ENCODE data around the gene RNU6-9. TPM values are rescaled to one million over a fixed set of nuclear protein-coding genes. Genes with fewer than 3 reads are reported as not detected.

RNU6-9 gene
- total and polyA plus RNA-seq, 2 of the 13 experiments (the other 11 are each of a cell fraction or from before 2014, with no cell fraction given) = under 0.01 TPM; not detected in 1

- TF ChIP-seq ZFY (CRISPR knock-in tag; IDR thresholded peaks at IDR 0.05) (peak; percentile 70), ZNF773 (CRISPR knock-in tag; IDR thresholded peaks at IDR 0.05; ENCODE audit: borderline replicate concordance) (peak; percentile 51; the same call in 1 of the 2 replicates), ZNF761 (CRISPR knock-in tag; conservative IDR thresholded peaks at IDR 0.05) (no peak), ZEB1 (IDR thresholded peaks at IDR 0.05; ENCODE audit: insufficient replicate concordance, low read depth) (peak; percentile 22), ATRX (CRISPR knock-in tag; IDR thresholded peaks at IDR 0.05; ENCODE audit: borderline replicate concordance) (no peak), ZNF333 (CRISPR knock-in tag; IDR thresholded peaks at IDR 0.05; ENCODE audit: borderline replicate concordance) (peak; percentile 22; the same call in 1 of the 2 replicates), PHF20 (CRISPR knock-in tag; IDR thresholded peaks at IDR 0.05) (peak; percentile 61; the same call in 1 of the 2 replicates), BHLHE40 (IDR thresholded peaks at IDR 0.05; ENCODE audit: low read length) (peak; percentile 31; the same call in 1 of the 2 replicates), ZNF143 (CRISPR knock-in tag; IDR thresholded peaks at IDR 0.05) (peak; percentile 40), TEAD2 (CRISPR knock-in tag; IDR thresholded peaks at IDR 0.05) (no peak), TFE3 (CRISPR knock-in tag; IDR thresholded peaks at IDR 0.05) (0 out of 2 replicates have a peak, but pooled peaks have one; percentile 19), TBX2 (CRISPR knock-in tag; IDR thresholded peaks at IDR 0.05; ENCODE audit: borderline replicate concordance) (peak; percentile 88), ZFAT (CRISPR knock-in tag; conservative IDR thresholded peaks at IDR 0.05) (0 out of 2 replicates have a peak, but pooled peaks have one; percentile 62), ZNF460 (CRISPR knock-in tag; IDR thresholded peaks at IDR 0.05; ENCODE audit: borderline replicate concordance) (no peak)
- TF ChIP-seq, protein P1, sequence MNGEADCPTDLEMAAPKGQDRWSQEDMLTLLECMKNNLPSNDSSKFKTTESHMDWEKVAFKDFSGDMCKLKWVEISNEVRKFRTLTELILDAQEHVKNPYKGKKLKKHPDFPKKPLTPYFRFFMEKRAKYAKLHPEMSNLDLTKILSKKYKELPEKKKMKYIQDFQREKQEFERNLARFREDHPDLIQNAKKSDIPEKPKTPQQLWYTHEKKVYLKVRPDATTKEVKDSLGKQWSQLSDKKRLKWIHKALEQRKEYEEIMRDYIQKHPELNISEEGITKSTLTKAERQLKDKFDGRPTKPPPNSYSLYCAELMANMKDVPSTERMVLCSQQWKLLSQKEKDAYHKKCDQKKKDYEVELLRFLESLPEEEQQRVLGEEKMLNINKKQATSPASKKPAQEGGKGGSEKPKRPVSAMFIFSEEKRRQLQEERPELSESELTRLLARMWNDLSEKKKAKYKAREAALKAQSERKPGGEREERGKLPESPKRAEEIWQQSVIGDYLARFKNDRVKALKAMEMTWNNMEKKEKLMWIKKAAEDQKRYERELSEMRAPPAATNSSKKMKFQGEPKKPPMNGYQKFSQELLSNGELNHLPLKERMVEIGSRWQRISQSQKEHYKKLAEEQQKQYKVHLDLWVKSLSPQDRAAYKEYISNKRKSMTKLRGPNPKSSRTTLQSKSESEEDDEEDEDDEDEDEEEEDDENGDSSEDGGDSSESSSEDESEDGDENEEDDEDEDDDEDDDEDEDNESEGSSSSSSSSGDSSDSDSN (CRISPR knock-in tag; IDR thresholded peaks at IDR 0.05) = peak; percentile 86
- TF ChIP-seq, protein P2, sequence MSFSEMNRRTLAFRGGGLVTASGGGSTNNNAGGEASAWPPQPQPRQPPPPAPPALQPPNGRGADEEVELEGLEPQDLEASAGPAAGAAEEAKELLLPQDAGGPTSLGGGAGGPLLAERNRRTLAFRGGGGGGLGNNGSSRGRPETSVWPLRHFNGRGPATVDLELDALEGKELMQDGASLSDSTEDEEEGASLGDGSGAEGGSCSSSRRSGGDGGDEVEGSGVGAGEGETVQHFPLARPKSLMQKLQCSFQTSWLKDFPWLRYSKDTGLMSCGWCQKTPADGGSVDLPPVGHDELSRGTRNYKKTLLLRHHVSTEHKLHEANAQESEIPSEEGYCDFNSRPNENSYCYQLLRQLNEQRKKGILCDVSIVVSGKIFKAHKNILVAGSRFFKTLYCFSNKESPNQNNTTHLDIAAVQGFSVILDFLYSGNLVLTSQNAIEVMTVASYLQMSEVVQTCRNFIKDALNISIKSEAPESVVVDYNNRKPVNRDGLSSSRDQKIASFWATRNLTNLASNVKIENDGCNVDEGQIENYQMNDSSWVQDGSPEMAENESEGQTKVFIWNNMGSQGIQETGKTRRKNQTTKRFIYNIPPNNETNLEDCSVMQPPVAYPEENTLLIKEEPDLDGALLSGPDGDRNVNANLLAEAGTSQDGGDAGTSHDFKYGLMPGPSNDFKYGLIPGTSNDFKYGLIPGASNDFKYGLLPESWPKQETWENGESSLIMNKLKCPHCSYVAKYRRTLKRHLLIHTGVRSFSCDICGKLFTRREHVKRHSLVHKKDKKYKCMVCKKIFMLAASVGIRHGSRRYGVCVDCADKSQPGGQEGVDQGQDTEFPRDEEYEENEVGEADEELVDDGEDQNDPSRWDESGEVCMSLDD (CRISPR knock-in tag; IDR thresholded peaks at IDR 0.05; ENCODE audit: borderline replicate concordance) = peak; percentile 59; the same call in 1 of the 2 replicates
- TF ChIP-seq, protein P3, sequence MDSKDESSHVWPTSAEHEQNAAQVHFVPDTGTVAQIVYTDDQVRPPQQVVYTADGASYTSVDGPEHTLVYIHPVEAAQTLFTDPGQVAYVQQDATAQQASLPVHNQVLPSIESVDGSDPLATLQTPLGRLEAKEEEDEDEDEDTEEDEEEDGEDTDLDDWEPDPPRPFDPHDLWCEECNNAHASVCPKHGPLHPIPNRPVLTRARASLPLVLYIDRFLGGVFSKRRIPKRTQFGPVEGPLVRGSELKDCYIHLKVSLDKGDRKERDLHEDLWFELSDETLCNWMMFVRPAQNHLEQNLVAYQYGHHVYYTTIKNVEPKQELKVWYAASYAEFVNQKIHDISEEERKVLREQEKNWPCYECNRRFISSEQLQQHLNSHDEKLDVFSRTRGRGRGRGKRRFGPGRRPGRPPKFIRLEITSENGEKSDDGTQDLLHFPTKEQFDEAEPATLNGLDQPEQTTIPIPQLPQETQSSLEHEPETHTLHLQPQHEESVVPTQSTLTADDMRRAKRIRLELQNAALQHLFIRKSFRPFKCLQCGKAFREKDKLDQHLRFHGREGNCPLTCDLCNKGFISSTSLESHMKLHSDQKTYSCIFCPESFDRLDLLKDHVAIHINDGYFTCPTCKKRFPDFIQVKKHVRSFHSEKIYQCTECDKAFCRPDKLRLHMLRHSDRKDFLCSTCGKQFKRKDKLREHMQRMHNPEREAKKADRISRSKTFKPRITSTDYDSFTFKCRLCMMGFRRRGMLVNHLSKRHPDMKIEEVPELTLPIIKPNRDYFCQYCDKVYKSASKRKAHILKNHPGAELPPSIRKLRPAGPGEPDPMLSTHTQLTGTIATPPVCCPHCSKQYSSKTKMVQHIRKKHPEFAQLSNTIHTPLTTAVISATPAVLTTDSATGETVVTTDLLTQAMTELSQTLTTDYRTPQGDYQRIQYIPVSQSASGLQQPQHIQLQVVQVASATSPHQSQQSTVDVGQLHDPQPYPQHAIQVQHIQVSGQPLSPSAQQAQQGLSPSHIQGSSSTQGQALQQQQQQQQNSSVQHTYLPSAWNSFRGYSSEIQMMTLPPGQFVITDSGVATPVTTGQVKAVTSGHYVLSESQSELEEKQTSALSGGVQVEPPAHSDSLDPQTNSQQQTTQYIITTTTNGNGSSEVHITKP (CRISPR knock-in tag; IDR thresholded peaks at IDR 0.05; ENCODE audit: low read depth) = no peak
These were observed 24.3 kb downstream of the RNU6-9 start, which contains the start of gene KISS1R (continued) for GRCh38 chr19:917323-918151.

Data from HepG2 (cell line).